MM.1S (cell line): ENCODE results near the gene NEMF.
A peak's percentile ranks its signal among the peaks of the same experiment; 100 is the strongest.

Experiments
- DNase-seq: peaks from one replicate; pipeline ENCODE4 v3.0.0-alpha.2; 2015
- H2AFZ ChIP-seq: fragments of 300-600 bp; sonication (generic); 2 replicates; pipeline ENCODE4 v1.6.0; 2016; ENCODE audit warnings: antibody characterized with exemption, low read length
- H3F3A ChIP-seq: fragments of 300-600 bp; sonication (generic); 2 replicates; pipeline ENCODE4 v1.6.1; 2016; ENCODE audit warnings: mild to moderate bottlenecking, antibody characterized with exemption, low read length, moderate library complexity, mixed read lengths; ENCODE audit not compliant: insufficient read depth
- H3K27ac ChIP-seq: fragments of 300-600 bp; sonication (generic); 2 replicates; pipeline ENCODE4 v1.5.1; 2016; ENCODE audit warnings: mild to moderate bottlenecking, low read length
- H3K27me3 ChIP-seq: fragments of 300-600 bp; sonication (generic); replicated peaks from 2 replicates; pipeline ENCODE4 v1.6.0; 2016; ENCODE audit warnings: low read length; ENCODE audit not compliant: insufficient read depth
- H3K36me3 ChIP-seq: fragments of 300-600 bp; sonication (generic); replicated peaks from 2 replicates; pipeline ENCODE4 v1.6.1; 2016; ENCODE audit warnings: mild to moderate bottlenecking, low read length, mixed read lengths; ENCODE audit not compliant: insufficient read depth
- H3K4me1 ChIP-seq: fragments of 300-600 bp; sonication (generic); 2 replicates; pipeline ENCODE4 v1.6.1; 2016; ENCODE audit warnings: low read length, mixed read lengths
- H3K4me2 ChIP-seq: fragments of 300-600 bp; sonication (generic); 2 replicates; pipeline ENCODE4 v1.6.0; 2016; ENCODE audit warnings: low read depth, low read length
- H3K4me3 ChIP-seq: fragments of 300-600 bp; sonication (generic); 2 replicates; pipeline ENCODE4 v1.5.1; 2016; ENCODE audit warnings: low read length, mixed read lengths
- H3K79me2 ChIP-seq: fragments of 300-600 bp; sonication (generic); 2 replicates; pipeline ENCODE4 v1.6.1; 2016; ENCODE audit warnings: mixed run types, low read length, mixed read lengths
- H3K9ac ChIP-seq: fragments of 300-600 bp; sonication (generic); 2 replicates; pipeline ENCODE4 v1.6.1; 2016; ENCODE audit warnings: low read length, mixed read lengths
- H3K9me2 ChIP-seq: fragments of 300-600 bp; sonication (generic); replicated peaks from 2 replicates; pipeline ENCODE4 v1.6.1; 2016; ENCODE audit warnings: mild to moderate bottlenecking, low read length, mixed read lengths; ENCODE audit not compliant: insufficient read depth
- H3K9me3 ChIP-seq: fragments of 300-600 bp; sonication (generic); replicated peaks from 2 replicates; pipeline ENCODE4 v1.6.1; 2016; ENCODE audit warnings: mild to moderate bottlenecking, low read length, mixed read lengths; ENCODE audit not compliant: insufficient read depth
- H4K20me1 ChIP-seq: fragments of 300-600 bp; sonication (generic); 2 replicates; pipeline ENCODE4 v1.6.1; 2016; ENCODE audit warnings: mild to moderate bottlenecking, low read length, moderate library complexity, mixed read lengths; ENCODE audit not compliant: insufficient read depth
- EZH2 ChIP-seq: fragments of 300-600 bp; sonication (generic); optimal IDR thresholded peaks from 2 replicates; pipeline ENCODE3; 2017; ENCODE audit warnings: low read depth, mild to moderate bottlenecking, antibody characterized with exemption, low read length, mixed read lengths
- EZH2phosphoT487 ChIP-seq: fragments of 300-600 bp; sonication (generic); IDR thresholded peaks from 2 replicates; pipeline ENCODE4 v1.6.1; 2018; ENCODE audit warnings: antibody characterized with exemption, low read length
- TF ChIP-seq, protein P1 (sequence below): fragments of 300-600 bp; sonication (generic); IDR thresholded peaks from 2 replicates; pipeline ENCODE4 v1.5.1; 2016; ENCODE audit warnings: antibody characterized with exemption, low read length, mixed read lengths

NEMF gene

DNA sequence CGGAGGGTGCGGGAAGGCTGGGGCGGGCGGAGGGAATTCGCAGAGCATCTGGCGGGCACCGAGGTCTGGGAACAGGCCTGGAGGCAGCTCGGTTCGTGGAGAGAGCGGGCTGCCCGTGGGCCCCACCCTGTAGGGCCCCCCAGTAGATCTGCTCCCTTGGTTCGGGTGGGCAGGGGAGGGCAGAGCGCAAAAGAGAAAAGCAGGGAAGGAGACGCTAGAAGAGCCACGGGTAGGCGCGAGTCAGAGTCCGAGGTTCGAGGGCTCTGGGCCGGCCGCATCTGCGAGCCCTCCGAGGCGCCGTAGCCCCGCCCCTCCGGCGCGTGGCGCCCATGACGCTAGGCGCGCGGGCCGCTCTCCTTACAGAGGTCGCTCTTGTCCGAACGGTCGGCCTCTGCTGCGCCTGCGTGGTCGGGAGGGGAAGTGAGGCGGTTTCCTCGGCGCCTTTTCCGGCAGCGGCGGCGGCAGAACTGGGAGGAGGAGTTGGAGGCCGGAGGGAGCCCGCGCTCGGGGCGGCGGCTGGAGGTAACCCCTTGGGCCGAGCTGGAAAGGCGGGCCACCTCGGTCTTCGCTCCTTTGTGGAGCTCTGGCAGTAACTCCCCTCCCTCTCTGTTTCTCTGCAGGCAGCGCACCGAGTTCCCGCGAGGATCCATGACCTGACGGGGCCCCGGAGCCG lies 40.2 kb upstream of the NEMF start, which contains the start of gene ARF6:
Gene ARF6, plus strand, starts transcription at position 447 of the 673 bp plus-strand sequence. CDS start 655 bp downstream, outside the sequence.
- H3K4me1 ChIP-seq: no peaks in the 10 kb centered on the region
- no peaks in the 10 kb centered on the region for H3K27me3 ChIP-seq
- peaks cover 48% of the 10 kb centered on the region for H3K79me2 ChIP-seq
- peak within 1 kb of the TSS; percentile 34; the same call in 1 of the 2 replicates for H2AFZ ChIP-seq
- peak within 1 kb of the TSS; percentile 82 for H3K4me2 ChIP-seq
- H3K9me2 ChIP-seq: no peaks in the 10 kb centered on the region
- no peaks in the 10 kb centered on the region; the same call in 1 of the 2 replicates for H3K36me3 ChIP-seq
- H4K20me1 ChIP-seq: peaks cover 4% of the 10 kb centered on the region; the same call in 1 of the 2 replicates
- peak within 1 kb of the TSS; percentile 99 for H3K9ac ChIP-seq
- TF ChIP-seq EZH2phosphoT487: no peak
- TF ChIP-seq, protein P1, sequence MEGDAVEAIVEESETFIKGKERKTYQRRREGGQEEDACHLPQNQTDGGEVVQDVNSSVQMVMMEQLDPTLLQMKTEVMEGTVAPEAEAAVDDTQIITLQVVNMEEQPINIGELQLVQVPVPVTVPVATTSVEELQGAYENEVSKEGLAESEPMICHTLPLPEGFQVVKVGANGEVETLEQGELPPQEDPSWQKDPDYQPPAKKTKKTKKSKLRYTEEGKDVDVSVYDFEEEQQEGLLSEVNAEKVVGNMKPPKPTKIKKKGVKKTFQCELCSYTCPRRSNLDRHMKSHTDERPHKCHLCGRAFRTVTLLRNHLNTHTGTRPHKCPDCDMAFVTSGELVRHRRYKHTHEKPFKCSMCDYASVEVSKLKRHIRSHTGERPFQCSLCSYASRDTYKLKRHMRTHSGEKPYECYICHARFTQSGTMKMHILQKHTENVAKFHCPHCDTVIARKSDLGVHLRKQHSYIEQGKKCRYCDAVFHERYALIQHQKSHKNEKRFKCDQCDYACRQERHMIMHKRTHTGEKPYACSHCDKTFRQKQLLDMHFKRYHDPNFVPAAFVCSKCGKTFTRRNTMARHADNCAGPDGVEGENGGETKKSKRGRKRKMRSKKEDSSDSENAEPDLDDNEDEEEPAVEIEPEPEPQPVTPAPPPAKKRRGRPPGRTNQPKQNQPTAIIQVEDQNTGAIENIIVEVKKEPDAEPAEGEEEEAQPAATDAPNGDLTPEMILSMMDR: no peak
- TF ChIP-seq EZH2: no peak
- H3K4me3 ChIP-seq: peak within 1 kb of the TSS; percentile 90
- peak within 1 kb of the TSS; percentile 98 for H3K27ac ChIP-seq
- peak; percentile 92 for DNase-seq
- no peaks in the 10 kb centered on the region for H3K9me3 ChIP-seq
- peaks cover 3% of the 10 kb centered on the region for H3F3A ChIP-seq

GRCh38 chr14:49892301-49892635 lies 39.7 kb upstream of the NEMF start:
- Histone ChIP-seq H3K27me3 (no peaks in the 10 kb centered on the region), H3K79me2 (peaks cover 43% of the 10 kb centered on the region), H3K9me2 (no peaks in the 10 kb centered on the region), H3F3A (peaks cover 3% of the 10 kb centered on the region), H3K4me3 (peak overlapping the region; percentile 50), H3K4me1 (no peaks in the 10 kb centered on the region), H3K27ac (peak overlapping the region; percentile 98), H4K20me1 (peaks cover 4% of the 10 kb centered on the region; the same call in 1 of the 2 replicates), H3K4me2 (peak overlapping the region; percentile 59), H2AFZ (peak overlapping the region; percentile 34; the same call in 1 of the 2 replicates), H3K9ac (peak overlapping the region; percentile 99), H3K36me3 (no peaks in the 10 kb centered on the region; the same call in 1 of the 2 replicates), H3K9me3 (no peaks in the 10 kb centered on the region)
- TF ChIP-seq EZH2phosphoT487 (no peak), EZH2 (no peak)
- TF ChIP-seq, protein P1: no peak
- peak; percentile 49 for DNase-seq

DNA sequence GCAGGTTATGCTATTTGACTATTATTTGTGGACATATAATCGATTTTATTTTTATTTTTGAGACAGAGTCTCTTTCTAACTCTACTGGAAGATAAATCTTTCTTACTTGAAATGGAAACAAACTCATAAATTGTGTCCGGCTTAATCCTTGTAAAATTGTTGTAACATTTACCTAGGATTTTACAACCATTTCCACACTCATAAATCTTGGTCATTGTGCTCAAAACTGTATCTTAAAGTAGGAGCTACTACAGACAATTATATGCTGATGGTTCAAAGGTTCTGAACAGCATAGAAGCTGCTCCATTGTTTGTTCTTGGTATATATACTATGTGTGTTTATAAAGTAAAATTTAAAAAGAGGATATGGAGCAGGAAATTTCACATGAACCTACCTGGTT lies 35.7 kb upstream of the NEMF start:
- Histone ChIP-seq H3K36me3 (no peaks in the 10 kb centered on the region), H3K9ac (no peak overlapping the region), H3K27me3 (no peaks in the 10 kb centered on the region), H3K79me2 (peaks cover 3% of the 10 kb centered on the region), H3K27ac (no peak overlapping the region), H3K4me2 (no peak overlapping the region), H2AFZ (no peak overlapping the region), H4K20me1 (no peaks in the 10 kb centered on the region), H3K9me2 (no peaks in the 10 kb centered on the region), H3F3A (no peaks in the 10 kb centered on the region; the same call in 1 of the 2 replicates), H3K4me1 (no peaks in the 10 kb centered on the region), H3K4me3 (no peak overlapping the region), H3K9me3 (no peaks in the 10 kb centered on the region)
- DNase-seq: no peak
- TF ChIP-seq EZH2: no peak
- TF ChIP-seq, protein P1: no peak
- no peak for TF ChIP-seq EZH2phosphoT487
